ENCODE data around the gene LAIR2. TPM values are rescaled to one million over a fixed set of nuclear protein-coding genes. Genes with fewer than 3 reads are reported as not detected.
A peak's percentile ranks its signal among the peaks of the same experiment; 100 is the strongest.

The LAIR2 gene
- total and polyA plus RNA-seq, 2 of the 13 experiments (the other 11 are each of a cell fraction or from before 2014, with no cell fraction given) = 1.3 to 1.9 TPM

- peak; percentile 50; the same call in 2 of the 3 replicates for ATAC-seq
- Histone ChIP-seq H3K27me3 (ENCODE audit: control insufficient read depth in 1 of 2, insufficient read depth in 2 of 2, low read length in 2 of 2) (no peaks in the 10 kb centered on the region), H3K79me2 (ENCODE audit: insufficient read depth, low read length) (no peaks in the 10 kb centered on the region), H3K4me3 (replicated peaks in 1 of 3; ENCODE audit: insufficient read depth in 1 of 3, low read depth in 2 of 3, low read length in 3 of 3) (no peak overlapping the region), H2AFZ (ENCODE audit: low read length) (no peak overlapping the region), H3K4me1 (ENCODE audit: insufficient read depth, low read length) (peaks cover 18% of the 10 kb centered on the region), H3K27ac (ENCODE audit: extremely low read length, insufficient read depth, low read length) (no peak overlapping the region), H4K20me1 (ENCODE audit: insufficient read depth, low read length) (no peaks in the 10 kb centered on the region), H3K36me3 (replicated peaks in 1 of 2; ENCODE audit: control insufficient read depth in 1 of 2, insufficient read depth in 2 of 2, low read length in 2 of 2) (no peaks in the 10 kb centered on the region), H3K9me3 (ENCODE audit: low read length) (no peaks in the 10 kb centered on the region), H3K4me2 (ENCODE audit: low read depth, low read length) (no peak overlapping the region), H3K9ac (ENCODE audit: insufficient read depth, low read depth, low read length) (no peak overlapping the region)
- in situ Hi-C loops (cut with HindIII; ENCODE audit: extremely low pct_ligation_motif_present, low pct_unique_long_range_greater_than_20kb) (no loop called here), intact Hi-C loops (cut with micrococcal nuclease; ENCODE audit: unreplicated experiment) (no loop called here)
- peak; percentile 75 for FAIRE-seq
- CTCF ChIA-PET (ENCODE audit: low intra/inter-chr PET ratio, low total read pairs) = interaction anchor here (0.8 kb wide), 1 partner anchor 195 kb away, joined by 4 read pairs; no protein-coding TSS in a partner anchor
- POLR2A ChIA-PET = no interaction called here
- DNase-seq (ENCODE audit: low spot score) = peak; percentile 49
- peak; percentile 88 for TF ChIP-seq CTCF (CRISPR knock-in tag; IDR thresholded peaks at IDR 0.05)
- TF ChIP-seq PLSCR1 (CRISPR knock-in tag; IDR thresholded peaks at IDR 0.05; ENCODE audit: borderline replicate concordance) = no peak
- TF ChIP-seq CHD2 (IDR thresholded peaks at IDR 0.05; ENCODE audit: low read depth, low read length) = no peak
- TF ChIP-seq ATF4 (CRISPR knock-in tag; IDR thresholded peaks at IDR 0.05) = no peak
- peak; percentile 18; the same call in 1 of the 2 replicates for TF ChIP-seq SMC3 (IDR thresholded peaks at IDR 0.05; ENCODE audit: low read length)
- no peak for TF ChIP-seq POGK (CRISPR knock-in tag; conservative IDR thresholded peaks at IDR 0.05)
- TF ChIP-seq STAG1 (CRISPR knock-in tag; IDR thresholded peaks at IDR 0.05) = peak; percentile 75
- TF ChIP-seq ZNF737 (CRISPR knock-in tag; IDR thresholded peaks at IDR 0.05; ENCODE audit: borderline replicate concordance) = no peak
- no peak for TF ChIP-seq RAD21 (CRISPR knock-in tag; IDR thresholded peaks at IDR 0.05)
- TF ChIP-seq ZNF160 (CRISPR knock-in tag; IDR thresholded peaks at IDR 0.05) = no peak
- TF ChIP-seq ZFP36L1 (CRISPR knock-in tag; IDR thresholded peaks at IDR 0.05) = no peak
- no peak for TF ChIP-seq DNMT1 (CRISPR knock-in tag; IDR thresholded peaks at IDR 0.05)
- TF ChIP-seq ZC3H4 (CRISPR knock-in tag; IDR thresholded peaks at IDR 0.05; ENCODE audit: borderline replicate concordance) = no peak
- TF ChIP-seq ESRRA (CRISPR knock-in tag; IDR thresholded peaks at IDR 0.05; ENCODE audit: low read depth) = no peak
- no peak for TF ChIP-seq ZNF337 (CRISPR knock-in tag; IDR thresholded peaks at IDR 0.05; ENCODE audit: borderline replicate concordance, low read depth)
- TF ChIP-seq ZBTB7B (CRISPR knock-in tag; IDR thresholded peaks at IDR 0.05) = peak; percentile 63; the same call in 1 of the 2 replicates
- no TSS peak for BruUV-seq (replicated peaks)
- WGBS (ENCODE audit: low lambda C conversion rate) = 8% methylated on average over 16 of the region's 16 CpGs
Measured at GRCh38 chr19:54481326-54481930, 21.2 kb upstream of the LAIR2 start.
